HepG2 (cell line): ENCODE measurements around the gene PGM5. TPM values are rescaled to one million over a fixed set of nuclear protein-coding genes. Genes with fewer than 3 reads are reported as not detected.

Experiments used
- ARNTL ChIP-seq: sonication (generic); formaldehyde crosslinking; IDR thresholded peaks from 2 replicates; pipeline ENCODE4 v1.4.0; 2020; ENCODE audit warnings: mild to moderate bottlenecking, missing genetic modification reagents
- CERS6 ChIP-seq: sonication (generic); formaldehyde crosslinking; IDR thresholded peaks from 2 replicates; pipeline ENCODE4 v1.5.0; 2020; ENCODE audit warnings: missing genetic modification reagents
- E2F5 ChIP-seq: sonication (generic); formaldehyde crosslinking; conservative IDR thresholded peaks from 2 replicates; pipeline ENCODE4 v1.4.0; 2020; ENCODE audit warnings: missing genetic modification reagents
- NFE2L1 ChIP-seq: sonication (generic); formaldehyde crosslinking; IDR thresholded peaks from 2 replicates; pipeline ENCODE4 v1.4.0; 2020; ENCODE audit warnings: missing genetic modification reagents, mild to moderate bottlenecking, borderline replicate concordance
- NR2F1 ChIP-seq, 2 experiments: fragments of 450-650 bp in 1 of 2; formaldehyde crosslinking in 1 of 2; IDR thresholded peaks; 2 replicates each; pipeline versions ENCODE4 v1.5.0 to v1.6.1; 2016 to 2020; ENCODE audit warnings: mild to moderate bottlenecking in 1 of 2, missing compliant biosample characterization in 1 of 2, missing genetic modification reagents in 1 of 2, moderate library complexity in 1 of 2
- SIN3A ChIP-seq: IDR thresholded peaks from 2 replicates; pipeline ENCODE4 v1.6.1; 2011; ENCODE audit warnings: low read depth, mild to moderate bottlenecking, control low read depth, low read length, borderline replicate concordance
- SP2 ChIP-seq: sonication (generic); formaldehyde crosslinking; IDR thresholded peaks from 2 replicates; pipeline ENCODE4 v1.5.1; 2020; ENCODE audit warnings: mild to moderate bottlenecking, missing genetic modification reagents
- TEAD3 ChIP-seq: optimal IDR thresholded peaks from 2 replicates; pipeline ENCODE3; 2016; ENCODE audit warnings: borderline replicate concordance
- ZNF879 ChIP-seq: sonication (generic); formaldehyde crosslinking; IDR thresholded peaks from 2 replicates; pipeline ENCODE4 v1.8.1; 2023; ENCODE audit warnings: missing genetic modification reagents
- polyA plus RNA-seq, 8 experiments: library from polyadenylated mRNA; depleted of rRNA in 3 of 8; stranded (reverse) in 7 of 8; unstranded in 1 of 8; fragments of >200 nt; fragmentation: Illumina TruSeq in 4 of 8; extraction: Trizol in 4 of 8; gene quantifications; 2 replicates each; pipeline versions ENCODE4 v1.2.1 to v1.2.3, GENCODE V29; 2011 to 2016; ENCODE audit warnings: low read depth in 4 of 8, missing spikeins in 1 of 8, mixed read lengths in 1 of 8; ENCODE audit not compliant: insufficient read depth in 1 of 8
- total RNA-seq, 5 experiments: library from RNA; depleted of rRNA; stranded (reverse); fragments of >200 nt; fragmentation: Illumina TruSeq; extraction: Trizol; gene quantifications; 2 replicates each; pipeline ENCODE4 v1.2.3, GENCODE V29; 2016; ENCODE audit warnings: low read depth in 1 of 5
- TF ChIP-seq, protein P1 (sequence below): sonication (generic); formaldehyde crosslinking; IDR thresholded peaks from one replicate; pipeline ENCODE4 v1.5.1; 2020; ENCODE audit warnings: mild to moderate bottlenecking, missing genetic modification reagents; ENCODE audit errors: not compliant biosample characterization

PGM5 gene
- total and polyA plus RNA-seq, 2 of the 13 experiments (the other 11 are each of a cell fraction or from before 2014, with no cell fraction given), result not detected

GRCh38 chr9:68567565-68567964, 211.2 kb downstream of the PGM5 start (continued):
- TF ChIP-seq, protein P1, sequence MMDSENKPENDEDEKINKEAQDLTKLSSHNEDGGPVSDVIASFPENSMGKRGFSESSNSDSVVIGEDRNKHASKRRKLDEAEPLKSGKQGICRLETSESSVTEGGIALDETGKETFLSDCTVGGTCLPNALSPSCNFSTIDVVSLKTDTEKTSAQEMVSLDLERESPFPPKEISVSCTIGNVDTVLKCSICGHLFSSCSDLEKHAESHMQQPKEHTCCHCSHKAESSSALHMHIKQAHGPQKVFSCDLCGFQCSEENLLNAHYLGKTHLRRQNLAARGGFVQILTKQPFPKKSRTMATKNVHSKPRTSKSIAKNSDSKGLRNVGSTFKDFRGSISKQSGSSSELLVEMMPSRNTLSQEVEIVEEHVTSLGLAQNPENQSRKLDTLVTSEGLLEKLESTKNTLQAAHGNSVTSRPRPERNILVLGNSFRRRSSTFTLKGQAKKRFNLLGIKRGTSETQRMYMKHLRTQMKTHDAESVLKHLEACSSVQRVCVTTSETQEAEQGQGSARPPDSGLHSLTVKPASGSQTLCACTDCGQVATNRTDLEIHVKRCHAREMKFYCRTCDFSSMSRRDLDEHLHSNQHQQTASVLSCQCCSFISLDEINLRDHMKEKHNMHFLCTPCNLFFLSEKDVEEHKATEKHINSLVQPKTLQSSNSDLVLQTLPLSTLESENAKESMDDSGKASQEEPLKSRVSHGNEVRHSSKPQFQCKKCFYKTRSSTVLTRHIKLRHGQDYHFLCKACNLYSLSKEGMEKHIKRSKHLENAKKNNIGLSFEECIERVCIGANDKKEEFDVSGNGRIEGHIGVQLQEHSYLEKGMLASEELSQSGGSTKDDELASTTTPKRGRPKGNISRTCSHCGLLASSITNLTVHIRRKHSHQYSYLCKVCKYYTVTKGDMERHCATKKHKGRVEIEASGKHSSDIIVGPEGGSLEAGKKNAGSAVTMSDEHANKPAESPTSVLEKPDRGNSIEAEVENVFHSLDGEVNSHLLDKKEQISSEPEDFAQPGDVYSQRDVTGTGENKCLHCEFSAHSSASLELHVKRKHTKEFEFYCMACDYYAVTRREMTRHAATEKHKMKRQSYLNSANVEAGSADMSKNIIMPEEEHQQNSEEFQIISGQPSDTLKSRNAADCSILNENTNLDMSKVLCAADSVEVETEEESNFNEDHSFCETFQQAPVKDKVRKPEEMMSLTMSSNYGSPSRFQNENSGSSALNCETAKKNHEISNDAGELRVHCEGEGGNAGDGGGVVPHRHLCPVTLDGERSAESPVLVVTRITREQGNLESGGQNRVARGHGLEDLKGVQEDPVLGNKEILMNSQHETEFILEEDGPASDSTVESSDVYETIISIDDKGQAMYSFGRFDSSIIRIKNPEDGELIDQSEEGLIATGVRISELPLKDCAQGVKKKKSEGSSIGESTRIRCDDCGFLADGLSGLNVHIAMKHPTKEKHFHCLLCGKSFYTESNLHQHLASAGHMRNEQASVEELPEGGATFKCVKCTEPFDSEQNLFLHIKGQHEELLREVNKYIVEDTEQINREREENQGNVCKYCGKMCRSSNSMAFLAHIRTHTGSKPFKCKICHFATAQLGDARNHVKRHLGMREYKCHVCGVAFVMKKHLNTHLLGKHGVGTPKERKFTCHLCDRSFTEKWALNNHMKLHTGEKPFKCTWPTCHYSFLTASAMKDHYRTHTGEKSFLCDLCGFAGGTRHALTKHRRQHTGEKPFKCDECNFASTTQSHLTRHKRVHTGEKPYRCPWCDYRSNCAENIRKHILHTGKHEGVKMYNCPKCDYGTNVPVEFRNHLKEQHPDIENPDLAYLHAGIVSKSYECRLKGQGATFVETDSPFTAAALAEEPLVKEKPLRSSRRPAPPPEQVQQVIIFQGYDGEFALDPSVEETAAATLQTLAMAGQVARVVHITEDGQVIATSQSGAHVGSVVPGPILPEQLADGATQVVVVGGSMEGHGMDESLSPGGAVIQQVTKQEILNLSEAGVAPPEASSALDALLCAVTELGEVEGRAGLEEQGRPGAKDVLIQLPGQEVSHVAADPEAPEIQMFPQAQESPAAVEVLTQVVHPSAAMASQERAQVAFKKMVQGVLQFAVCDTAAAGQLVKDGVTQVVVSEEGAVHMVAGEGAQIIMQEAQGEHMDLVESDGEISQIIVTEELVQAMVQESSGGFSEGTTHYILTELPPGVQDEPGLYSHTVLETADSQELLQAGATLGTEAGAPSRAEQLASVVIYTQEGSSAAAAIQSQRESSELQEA, result no peak
- TF ChIP-seq NFE2L1 (CRISPR knock-in tag) (no peak), E2F5 (CRISPR knock-in tag) (no peak), ARNTL (CRISPR knock-in tag) (no peak), TEAD3 (CRISPR knock-in tag) (no peak), SP2 (CRISPR knock-in tag) (no peak), ZNF879 (CRISPR knock-in tag) (no peak), NR2F1 (CRISPR knock-in tag; IDR thresholded peaks at IDR 0.05) (no peak), SIN3A (no peak), CERS6 (CRISPR knock-in tag) (no peak)
